Measurements from ENCODE around the gene RCAN2.

Gene RCAN2

DNA sequence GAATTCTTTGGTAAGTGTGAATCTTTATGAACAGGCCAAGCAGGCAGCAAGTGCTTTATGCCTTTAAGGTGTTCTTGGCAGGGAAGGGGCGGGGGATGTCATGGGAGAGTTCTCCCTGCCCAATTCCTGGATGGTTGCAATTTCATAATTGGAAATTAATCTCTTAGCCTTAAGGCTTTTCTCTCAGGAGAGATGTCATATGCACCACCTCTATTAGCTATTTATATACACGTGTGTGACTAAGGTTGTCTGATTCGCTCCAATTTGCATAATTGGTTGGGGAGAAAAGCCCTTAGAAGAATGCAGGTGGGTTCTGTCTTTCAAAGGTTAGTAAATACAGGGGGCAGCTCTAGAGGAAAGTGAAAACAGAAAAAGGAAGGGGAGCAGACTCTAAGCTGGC lies 315.3 kb downstream of the RCAN2 start:
- Histone ChIP-seq H3K56ac (ENCODE audit: low read length) (no peak overlapping the region), H3K36me3 (ENCODE audit: control insufficient read depth, insufficient read depth, low read length) (no peaks in the 10 kb centered on the region), H3K18ac (ENCODE audit: low read length) (no peak overlapping the region), H3K4me2 (ENCODE audit: low read length) (no peak overlapping the region), H3K4ac (ENCODE audit: low read depth, low read length) (no peak overlapping the region), H4K8ac (ENCODE audit: low read depth, low read length) (no peak overlapping the region), H3K23ac (ENCODE audit: low read length) (no peak overlapping the region), H2BK15ac (replicated peaks; ENCODE audit: low read depth) (no peak overlapping the region), H3K27ac (ENCODE audit: low read depth, low read length) (no peak overlapping the region), H3K79me2 (ENCODE audit: control insufficient read depth, insufficient read depth, low read length) (no peaks in the 10 kb centered on the region), H2AK5ac (ENCODE audit: low read length) (no peak overlapping the region), H3K4me3 (ENCODE audit: low read length) (no peak overlapping the region), H4K5ac (ENCODE audit: low read length) (no peak overlapping the region), H2BK120ac (ENCODE audit: low read depth, low read length) (no peak overlapping the region), H3K27me3 (ENCODE audit: insufficient read depth, low read length, poor library complexity) (peaks cover 1% of the 10 kb centered on the region), H2BK5ac (ENCODE audit: low read length) (no peak overlapping the region), H3K9ac (ENCODE audit: low read length) (no peak overlapping the region), H3K79me1 (ENCODE audit: low read length) (no peaks in the 10 kb centered on the region), H3K4me1 (ENCODE audit: control insufficient read depth, low read depth, low read length) (no peaks in the 10 kb centered on the region)
- DNase-seq = no peak
- no CpG with 5 or more reads among the region's 3 CpGs for WGBS (ENCODE audit: extremely low coverage, insufficient coverage, low lambda C conversion rate)

DNA sequence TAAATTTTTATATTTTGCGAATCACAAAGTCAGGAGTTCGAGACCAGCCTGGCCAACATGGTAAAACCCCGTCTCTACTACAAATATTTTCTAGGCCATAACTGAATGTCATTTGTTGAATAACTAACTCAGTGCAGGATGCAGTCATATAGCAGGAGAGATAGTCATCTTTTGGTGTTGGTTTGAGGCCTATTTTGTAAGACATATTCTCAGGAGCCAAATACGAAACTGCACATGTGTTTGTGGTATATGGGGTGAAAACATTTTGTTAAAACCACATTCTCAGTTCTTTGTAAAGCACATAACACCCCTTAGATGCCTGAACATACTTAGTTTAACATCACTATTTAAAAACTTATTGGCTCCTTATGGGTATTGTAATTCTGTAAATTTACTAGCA lies 315.8 kb downstream of the RCAN2 start:
- no peak overlapping the region for H2BK120ac ChIP-seq (ENCODE audit: low read depth, low read length)
- no CpG with 5 or more reads among the region's 4 CpGs for WGBS (ENCODE audit: extremely low coverage, insufficient coverage, low lambda C conversion rate)
- no peak overlapping the region for H3K23ac ChIP-seq (ENCODE audit: low read length)
- H3K4ac ChIP-seq (ENCODE audit: low read depth, low read length) = no peak overlapping the region
- no peaks in the 10 kb centered on the region for H3K4me1 ChIP-seq (ENCODE audit: control insufficient read depth, low read depth, low read length)
- no peak overlapping the region for H3K9ac ChIP-seq (ENCODE audit: low read length)
- H3K18ac ChIP-seq (ENCODE audit: low read length) = no peak overlapping the region
- no peak overlapping the region for H3K27ac ChIP-seq (ENCODE audit: low read depth, low read length)
- H2AK5ac ChIP-seq (ENCODE audit: low read length) = no peak overlapping the region
- no peak overlapping the region for H2BK5ac ChIP-seq (ENCODE audit: low read length)
- H3K4me3 ChIP-seq (ENCODE audit: low read length) = no peak overlapping the region
- H2BK15ac ChIP-seq (replicated peaks; ENCODE audit: low read depth) = no peak overlapping the region
- H3K27me3 ChIP-seq (ENCODE audit: insufficient read depth, low read length, poor library complexity) = peaks cover 1% of the 10 kb centered on the region
- no peaks in the 10 kb centered on the region for H3K79me1 ChIP-seq (ENCODE audit: low read length)
- DNase-seq = no peak
- no peak overlapping the region for H4K8ac ChIP-seq (ENCODE audit: low read depth, low read length)
- no peak overlapping the region for H3K4me2 ChIP-seq (ENCODE audit: low read length)
- H3K56ac ChIP-seq (ENCODE audit: low read length) = no peak overlapping the region
- no peaks in the 10 kb centered on the region for H3K79me2 ChIP-seq (ENCODE audit: control insufficient read depth, insufficient read depth, low read length)
- H4K5ac ChIP-seq (ENCODE audit: low read length) = no peak overlapping the region
- H3K36me3 ChIP-seq (ENCODE audit: control insufficient read depth, insufficient read depth, low read length) = no peaks in the 10 kb centered on the region

- Histone ChIP-seq H3K27ac (ENCODE audit: low read depth, low read length) (no peak overlapping the region), H3K79me1 (ENCODE audit: low read length) (no peaks in the 10 kb centered on the region), H3K56ac (ENCODE audit: low read length) (no peak overlapping the region), H2BK120ac (ENCODE audit: low read depth, low read length) (no peak overlapping the region), H3K79me2 (ENCODE audit: control insufficient read depth, insufficient read depth, low read length) (no peaks in the 10 kb centered on the region), H3K9ac (ENCODE audit: low read length) (no peak overlapping the region), H4K8ac (ENCODE audit: low read depth, low read length) (no peak overlapping the region), H2BK15ac (replicated peaks; ENCODE audit: low read depth) (no peak overlapping the region), H3K4me1 (ENCODE audit: control insufficient read depth, low read depth, low read length) (no peaks in the 10 kb centered on the region), H2BK5ac (ENCODE audit: low read length) (no peak overlapping the region), H3K4ac (ENCODE audit: low read depth, low read length) (no peak overlapping the region), H3K23ac (ENCODE audit: low read length) (no peak overlapping the region), H3K18ac (ENCODE audit: low read length) (no peak overlapping the region), H3K4me3 (ENCODE audit: low read length) (no peak overlapping the region), H4K5ac (ENCODE audit: low read length) (no peak overlapping the region), H3K27me3 (ENCODE audit: insufficient read depth, low read length, poor library complexity) (peaks cover 1% of the 10 kb centered on the region), H3K36me3 (ENCODE audit: control insufficient read depth, insufficient read depth, low read length) (no peaks in the 10 kb centered on the region), H3K4me2 (ENCODE audit: low read length) (no peak overlapping the region), H2AK5ac (ENCODE audit: low read length) (no peak overlapping the region)
- WGBS (ENCODE audit: extremely low coverage, insufficient coverage, low lambda C conversion rate) = no CpG with 5 or more reads among the region's 3 CpGs
- DNase-seq = no peak
Observed at GRCh38 chr6:46174904-46175303, 316.3 kb downstream of the RCAN2 start.

GRCh38 chr6:46172176-46172575 lies 319.1 kb downstream of the RCAN2 start:
- Histone ChIP-seq H2AK5ac (ENCODE audit: low read length) (no peak overlapping the region), H4K5ac (ENCODE audit: low read length) (no peak overlapping the region), H3K27me3 (ENCODE audit: insufficient read depth, low read length, poor library complexity) (peaks cover 1% of the 10 kb centered on the region), H3K18ac (ENCODE audit: low read length) (no peak overlapping the region), H3K36me3 (ENCODE audit: control insufficient read depth, insufficient read depth, low read length) (no peaks in the 10 kb centered on the region), H2BK5ac (ENCODE audit: low read length) (no peak overlapping the region), H3K4me2 (ENCODE audit: low read length) (no peak overlapping the region), H2BK120ac (ENCODE audit: low read depth, low read length) (no peak overlapping the region), H3K9ac (ENCODE audit: low read length) (no peak overlapping the region), H3K79me2 (ENCODE audit: control insufficient read depth, insufficient read depth, low read length) (no peaks in the 10 kb centered on the region), H3K4me1 (ENCODE audit: control insufficient read depth, low read depth, low read length) (no peaks in the 10 kb centered on the region), H3K4me3 (ENCODE audit: low read length) (no peak overlapping the region), H3K27ac (ENCODE audit: low read depth, low read length) (no peak overlapping the region), H3K23ac (ENCODE audit: low read length) (no peak overlapping the region), H4K8ac (ENCODE audit: low read depth, low read length) (no peak overlapping the region), H3K56ac (ENCODE audit: low read length) (no peak overlapping the region), H3K79me1 (ENCODE audit: low read length) (no peaks in the 10 kb centered on the region), H3K4ac (ENCODE audit: low read depth, low read length) (no peak overlapping the region), H2BK15ac (replicated peaks; ENCODE audit: low read depth) (no peak overlapping the region)
- WGBS (ENCODE audit: extremely low coverage, insufficient coverage, low lambda C conversion rate) = no CpG with 5 or more reads among the region's 4 CpGs
- no peak for DNase-seq

Measured in mesendoderm (in vitro differentiated cells).